ENCODE results near the gene GMNC. TPM values are rescaled to one million over a fixed set of nuclear protein-coding genes. Genes with fewer than 3 reads are reported as not detected.
"Not testable (repeated sequence)": the region's sequence is repeated elsewhere in the genome, so short reads cannot be mapped to it uniquely, and the experiment has no call there.

GMNC gene
- total RNA-seq, 2 donors from 2014 or later: not detected

DNA sequence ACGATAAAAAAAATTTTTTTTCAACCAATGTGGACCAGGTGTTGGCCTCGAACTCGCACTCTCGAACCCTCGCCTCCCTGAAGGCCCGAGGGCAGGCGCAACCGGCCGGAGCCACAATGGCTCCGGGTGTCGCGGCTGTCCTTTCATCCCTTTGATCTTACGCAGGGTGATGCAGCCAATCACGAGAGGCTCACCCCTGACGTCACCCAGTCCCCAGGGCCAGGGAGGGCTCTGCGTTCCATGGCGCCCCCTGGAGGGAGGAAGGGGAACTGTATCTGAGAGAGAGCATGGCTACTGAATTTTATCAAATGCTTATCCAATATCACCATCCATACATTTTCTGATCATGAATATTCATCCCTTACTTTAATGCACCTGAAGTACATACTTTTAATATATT, 15.4 kb upstream of the GMNC start:
- H3K27ac Mint-ChIP-seq: no peak overlapping the region
- 90 to 100% methylated on average over 6 to 17 of the region's 17 CpGs for WGBS, 2 experiments (ENCODE audit: insufficient coverage in 1 of 2, insufficient read length in 1 of 2)

GRCh38 chr3:190876433-190876832, 13.9 kb upstream of the GMNC start:
- not testable (repeated sequence) for H3K27ac Mint-ChIP-seq; H3K4me1 ChIP-seq (ENCODE audit: control insufficient read depth, insufficient read depth, low read length); H3K9ac ChIP-seq (ENCODE audit: extremely low read depth, low read length, poor library complexity, severe bottlenecking); H3K36me3 ChIP-seq (ENCODE audit: control insufficient read depth, insufficient read depth, low read length); H3K4me3 ChIP-seq (ENCODE audit: low read length); H3K36me3 Mint-ChIP-seq (ENCODE audit: low read depth); H3K4me1 Mint-ChIP-seq; DNase-seq; H3K9me3 Mint-ChIP-seq; H3K4me3 Mint-ChIP-seq; H3K9me3 ChIP-seq (ENCODE audit: control insufficient read depth, low read length); H3K27ac ChIP-seq (ENCODE audit: low read depth, low read length); H3K27me3 Mint-ChIP-seq (ENCODE audit: insufficient read depth); H3K27me3 ChIP-seq (ENCODE audit: control insufficient read depth, insufficient read depth, low read length, poor library complexity, severe bottlenecking)
- WGBS, 2 experiments (ENCODE audit: insufficient coverage in 1 of 2, insufficient read length in 1 of 2): 86% methylated on average over 4 of the region's 7 CpGs; no CpG with 5 or more reads in 1 of the 2 experiments

More for the DNA sequence above, 15.4 kb upstream of the GMNC start:
- H3K9me3 ChIP-seq (ENCODE audit: control insufficient read depth, low read length): no peaks in the 10 kb centered on the region
- H3K27me3 Mint-ChIP-seq (ENCODE audit: insufficient read depth): no peaks in the 10 kb centered on the region
- no peak overlapping the region for H3K27ac ChIP-seq (ENCODE audit: low read depth, low read length)
- no peak overlapping the region for H3K4me3 Mint-ChIP-seq
- H3K27me3 ChIP-seq (ENCODE audit: control insufficient read depth, insufficient read depth, low read length, poor library complexity, severe bottlenecking): no peaks in the 10 kb centered on the region
- no peaks in the 10 kb centered on the region for H3K4me1 Mint-ChIP-seq
- no peaks in the 10 kb centered on the region for H3K36me3 ChIP-seq (ENCODE audit: control insufficient read depth, insufficient read depth, low read length)
- no peaks in the 10 kb centered on the region for H3K9me3 Mint-ChIP-seq
- H3K9ac ChIP-seq (ENCODE audit: extremely low read depth, low read length, poor library complexity, severe bottlenecking): no peak overlapping the region
- no peaks in the 10 kb centered on the region for H3K4me1 ChIP-seq (ENCODE audit: control insufficient read depth, insufficient read depth, low read length)
- DNase-seq: peak; percentile 68
- H3K4me3 ChIP-seq (ENCODE audit: low read length): no peak overlapping the region
- TF ChIP-seq CTCF (conservative IDR thresholded peaks at IDR 0.05): peak; percentile 72
- no peaks in the 10 kb centered on the region for H3K36me3 Mint-ChIP-seq (ENCODE audit: low read depth)

DNA sequence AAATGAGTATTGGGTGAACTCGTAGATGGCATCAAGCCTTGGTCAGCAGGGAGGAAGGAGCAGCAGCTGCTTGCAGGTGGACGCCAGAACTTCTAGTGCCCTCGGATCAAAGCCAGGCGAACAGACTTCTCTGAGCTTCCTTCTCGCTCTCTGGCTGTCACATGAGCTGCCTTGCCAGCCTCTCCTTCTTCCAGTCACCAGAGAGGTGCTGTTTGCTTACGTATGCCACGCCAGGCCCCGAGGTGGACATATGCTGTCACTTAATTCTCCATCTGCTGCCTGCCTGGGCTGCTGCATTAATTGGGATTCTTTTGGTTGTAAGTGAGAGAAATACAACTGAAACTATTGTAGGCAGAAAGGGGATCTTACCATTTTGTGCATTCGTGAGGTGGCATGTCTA, 12.6 kb upstream of the GMNC start:
- not testable (repeated sequence) for DNase-seq; H3K27ac Mint-ChIP-seq; H3K4me3 Mint-ChIP-seq; H3K4me1 ChIP-seq (ENCODE audit: control insufficient read depth, insufficient read depth, low read length); H3K36me3 ChIP-seq (ENCODE audit: control insufficient read depth, insufficient read depth, low read length); H3K9me3 Mint-ChIP-seq; H3K27me3 ChIP-seq (ENCODE audit: control insufficient read depth, insufficient read depth, low read length, poor library complexity, severe bottlenecking); H3K27me3 Mint-ChIP-seq (ENCODE audit: insufficient read depth); H3K9ac ChIP-seq (ENCODE audit: extremely low read depth, low read length, poor library complexity, severe bottlenecking); H3K4me1 Mint-ChIP-seq; H3K9me3 ChIP-seq (ENCODE audit: control insufficient read depth, low read length); H3K4me3 ChIP-seq (ENCODE audit: low read length); H3K27ac ChIP-seq (ENCODE audit: low read depth, low read length); H3K36me3 Mint-ChIP-seq (ENCODE audit: low read depth)
- WGBS, 2 experiments (ENCODE audit: insufficient coverage in 1 of 2, insufficient read length in 1 of 2): 92 to 100% methylated on average over 2 to 6 of the region's 9 CpGs

GRCh38 chr3:190870127-190870526, 7.6 kb upstream of the GMNC start:
- H3K36me3 Mint-ChIP-seq (ENCODE audit: low read depth): no peaks in the 10 kb centered on the region
- Histone ChIP-seq H3K9me3 (ENCODE audit: control insufficient read depth, low read length) (no peaks in the 10 kb centered on the region), H3K4me3 (ENCODE audit: low read length) (no peak overlapping the region), H3K9ac (ENCODE audit: extremely low read depth, low read length, poor library complexity, severe bottlenecking) (no peak overlapping the region), H3K4me1 (ENCODE audit: control insufficient read depth, insufficient read depth, low read length) (no peaks in the 10 kb centered on the region), H3K27me3 (ENCODE audit: control insufficient read depth, insufficient read depth, low read length, poor library complexity, severe bottlenecking) (peaks cover 5% of the 10 kb centered on the region), H3K27ac (ENCODE audit: low read depth, low read length) (no peak overlapping the region), H3K36me3 (ENCODE audit: control insufficient read depth, insufficient read depth, low read length) (no peaks in the 10 kb centered on the region)
- peaks cover 6% of the 10 kb centered on the region for H3K27me3 Mint-ChIP-seq (ENCODE audit: insufficient read depth)
- DNase-seq: no peak
- no peaks in the 10 kb centered on the region for H3K9me3 Mint-ChIP-seq
- WGBS, 2 experiments (ENCODE audit: insufficient coverage in 1 of 2, insufficient read length in 1 of 2): 94% methylated on average over 3 of the region's 3 CpGs; no CpG with 5 or more reads in 1 of the 2 experiments
- H3K27ac Mint-ChIP-seq: no peak overlapping the region
- no peak overlapping the region for H3K4me3 Mint-ChIP-seq
- no peak for TF ChIP-seq CTCF (conservative IDR thresholded peaks at IDR 0.05)
- H3K4me1 Mint-ChIP-seq: peaks cover 2% of the 10 kb centered on the region

All from endodermal cell (in vitro differentiated cells).